Activated T-helper 1 cell treated with anti-CD3 and anti-CD28 coated beads, Interleukin-12 subunit alpha, Interleukin-12 subunit beta, Interleukin-2, Interleukin-4 antibody, amounts not matched to agents 30 ng/mL and 10 ng/mL and 1 ng/mL, durations not matched to agents 14 hours and 24 hours and 36 hours (primary cell): ENCODE data around the gene SH3RF3. TPM values are rescaled to one million over a fixed set of nuclear protein-coding genes. Genes with fewer than 3 reads are reported as not detected.
"Not testable (repeated sequence)": the region's sequence is repeated elsewhere in the genome, so short reads cannot be mapped to it uniquely, and the experiment has no call there.

ENCODE experiments used
- DNase-seq: peaks from one replicate; pipeline ENCODE4 v3.0.0; 2021; ENCODE audit warnings: low spot score
- H3K27ac Mint-ChIP-seq: one replicate; pipeline ENCODE4 v1.8.0; 2021; ENCODE audit warnings: mild to moderate bottlenecking, mixed read lengths
- H3K27me3 Mint-ChIP-seq: one replicate; pipeline ENCODE4 v1.8.0; 2022; ENCODE audit warnings: mild to moderate bottlenecking, moderate library complexity, mixed read lengths; ENCODE audit not compliant: insufficient read depth
- H3K36me3 Mint-ChIP-seq: one replicate; pipeline ENCODE4 v1.8.0; 2021; ENCODE audit warnings: low read depth, mixed read lengths
- H3K4me1 Mint-ChIP-seq: one replicate; pipeline ENCODE4 v1.8.0; 2021; ENCODE audit warnings: low read depth, mixed read lengths
- H3K4me3 Mint-ChIP-seq: one replicate; pipeline ENCODE4 v1.8.0; 2021; ENCODE audit warnings: mild to moderate bottlenecking, moderate library complexity, mixed read lengths
- H3K9me3 Mint-ChIP-seq: one replicate; pipeline ENCODE4 v1.8.0; 2021; ENCODE audit warnings: mixed read lengths
- intact Hi-C: fragments of 100-400 bp; cut with micrococcal nuclease; formaldehyde crosslinking; loops from one replicate; pipeline ENCODE4 v1.15.1; 2024
- total RNA-seq: library from RNA; stranded (reverse); gene quantifications from 2 replicates; pipeline ENCODE4 v1.2.3, GENCODE V29; 2022

SH3RF3 gene
- total RNA-seq, 1 donor from 2014 or later: 0.39 TPM

GRCh38 chr2:109094144-109094543, 34.9 kb upstream of the SH3RF3 start:
- no peaks in the 10 kb centered on the region for H3K36me3 Mint-ChIP-seq
- no peak overlapping the region for H3K4me3 Mint-ChIP-seq
- H3K27ac Mint-ChIP-seq: no peak overlapping the region
- H3K27me3 Mint-ChIP-seq: peaks cover 7% of the 10 kb centered on the region
- no peaks in the 10 kb centered on the region for H3K4me1 Mint-ChIP-seq
- intact Hi-C loops: no loop called here
- peaks cover 10% of the 10 kb centered on the region for H3K9me3 Mint-ChIP-seq
- no peak for DNase-seq

GRCh38 chr2:109098251-109098920, 30.6 kb upstream of the SH3RF3 start:
- no peak overlapping the region for H3K4me3 Mint-ChIP-seq
- H3K36me3 Mint-ChIP-seq: no peaks in the 10 kb centered on the region
- peaks cover 6% of the 10 kb centered on the region for H3K4me1 Mint-ChIP-seq
- H3K27ac Mint-ChIP-seq: no peak overlapping the region
- no peak for DNase-seq
- intact Hi-C loops: no loop called here
- H3K27me3 Mint-ChIP-seq: peaks cover 17% of the 10 kb centered on the region
- peaks cover 10% of the 10 kb centered on the region for H3K9me3 Mint-ChIP-seq

- peaks cover 6% of the 10 kb centered on the region for H3K4me1 Mint-ChIP-seq
- DNase-seq: no peak
- H3K27me3 Mint-ChIP-seq: peaks cover 16% of the 10 kb centered on the region
- peaks cover 6% of the 10 kb centered on the region for H3K9me3 Mint-ChIP-seq
- H3K36me3 Mint-ChIP-seq: no peaks in the 10 kb centered on the region
- intact Hi-C loops: no loop called here
- H3K4me3 Mint-ChIP-seq: no peak overlapping the region
- no peak overlapping the region for H3K27ac Mint-ChIP-seq
Measured at GRCh38 chr2:109098921-109099273, 30.1 kb upstream of the SH3RF3 start.

DNA sequence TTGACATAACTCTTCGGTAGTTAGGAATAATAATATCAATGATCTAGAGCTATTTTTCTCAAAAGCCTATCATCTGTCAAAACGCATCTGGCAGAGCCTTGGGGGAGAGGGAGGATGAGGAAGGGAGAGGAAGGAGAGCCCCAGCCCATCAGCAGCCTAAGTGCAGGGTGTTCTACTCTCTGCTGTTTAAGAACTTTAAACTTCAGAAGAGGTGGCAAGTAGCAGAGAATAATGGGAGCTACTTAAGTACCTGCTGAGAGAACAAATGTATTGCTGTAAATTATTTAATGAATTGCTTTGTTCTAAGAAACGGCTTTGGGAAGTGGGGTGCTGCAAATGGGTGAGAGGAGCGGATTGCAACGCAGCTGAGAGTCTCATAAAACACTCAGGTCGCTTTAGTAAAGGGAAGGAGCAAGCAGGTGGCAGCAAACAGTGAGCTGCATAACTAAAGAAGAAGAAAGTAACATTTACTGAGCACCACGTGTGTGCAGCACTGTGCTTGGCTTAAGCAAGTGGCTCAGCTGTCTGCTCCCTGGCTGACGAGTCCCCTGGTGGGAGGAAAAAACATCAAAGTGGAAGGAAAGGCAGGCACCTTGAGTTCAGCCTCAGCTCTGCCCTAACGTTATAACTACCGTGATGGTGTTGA, 26.3 kb upstream of the SH3RF3 start:
- no peak overlapping the region for H3K4me3 Mint-ChIP-seq
- no peak for DNase-seq
- H3K27me3 Mint-ChIP-seq: peaks cover 19% of the 10 kb centered on the region
- intact Hi-C loops: no loop called here
- H3K27ac Mint-ChIP-seq: no peak overlapping the region
- no peaks in the 10 kb centered on the region for H3K9me3 Mint-ChIP-seq
- H3K4me1 Mint-ChIP-seq: peaks cover 6% of the 10 kb centered on the region
- H3K36me3 Mint-ChIP-seq: no peaks in the 10 kb centered on the region

- H3K9me3 Mint-ChIP-seq: no peaks in the 10 kb centered on the region
- H3K27me3 Mint-ChIP-seq: peaks cover 16% of the 10 kb centered on the region
- intact Hi-C loops: no loop called here
- H3K4me3 Mint-ChIP-seq: no peak overlapping the region
- peaks cover 6% of the 10 kb centered on the region for H3K4me1 Mint-ChIP-seq
- no peaks in the 10 kb centered on the region for H3K36me3 Mint-ChIP-seq
- no peak overlapping the region for H3K27ac Mint-ChIP-seq
- DNase-seq: no peak
Measured at GRCh38 chr2:109105113-109105512, 23.9 kb upstream of the SH3RF3 start.

DNA sequence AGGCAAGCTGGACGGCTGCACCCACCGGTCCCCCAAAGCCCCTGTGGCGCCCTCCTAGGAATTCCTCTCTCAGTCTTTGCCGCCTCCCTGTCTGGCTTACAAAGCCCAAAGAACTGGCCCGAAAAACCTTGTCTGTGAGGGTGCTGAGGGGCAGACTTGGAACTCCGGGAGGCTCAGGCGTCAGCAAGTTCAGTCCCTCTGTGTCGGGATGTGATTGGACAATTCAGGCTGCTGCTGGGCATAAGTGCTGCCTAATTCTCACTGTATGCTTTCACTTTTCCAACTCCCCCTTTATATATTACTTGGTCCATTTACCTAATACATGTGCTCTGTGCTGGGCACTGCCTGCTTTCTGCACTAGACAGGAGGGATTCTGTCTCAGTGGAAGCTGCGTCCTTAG, 20.3 kb upstream of the SH3RF3 start:
- intact Hi-C loops: no loop called here
- H3K9me3 Mint-ChIP-seq: no peaks in the 10 kb centered on the region

DNA sequence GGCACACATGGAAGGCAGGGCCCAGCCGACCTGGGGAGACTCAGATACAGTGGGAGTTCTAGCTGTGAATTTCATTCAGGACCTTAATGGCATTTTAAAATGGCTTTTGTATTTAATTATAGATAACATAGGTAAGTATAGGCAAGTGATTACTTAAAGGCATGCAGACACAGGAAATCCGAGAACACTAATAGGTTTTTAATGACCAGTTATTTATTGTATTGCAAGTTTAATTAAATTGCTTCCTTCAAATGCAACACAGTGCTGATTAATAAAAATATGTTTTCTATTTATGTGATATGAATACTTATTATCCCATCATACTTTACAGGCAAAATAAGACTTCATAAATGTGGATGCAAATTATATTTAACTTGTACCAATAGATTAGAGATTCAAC, 19.7 kb upstream of the SH3RF3 start:
- Mint-ChIP-seq H3K36me3 (no peaks in the 10 kb centered on the region), H3K27ac (no peak overlapping the region), H3K27me3 (peaks cover 5% of the 10 kb centered on the region), H3K4me1 (no peaks in the 10 kb centered on the region), H3K4me3 (no peak overlapping the region), H3K9me3 (no peaks in the 10 kb centered on the region)
- intact Hi-C loops: no loop called here
- DNase-seq: no peak

More for the DNA sequence above, 20.3 kb upstream of the SH3RF3 start:
- DNase-seq: no peak
- Mint-ChIP-seq H3K36me3 (no peaks in the 10 kb centered on the region), H3K4me1 (no peaks in the 10 kb centered on the region), H3K4me3 (no peak overlapping the region), H3K27me3 (peaks cover 5% of the 10 kb centered on the region), H3K27ac (no peak overlapping the region)

DNA sequence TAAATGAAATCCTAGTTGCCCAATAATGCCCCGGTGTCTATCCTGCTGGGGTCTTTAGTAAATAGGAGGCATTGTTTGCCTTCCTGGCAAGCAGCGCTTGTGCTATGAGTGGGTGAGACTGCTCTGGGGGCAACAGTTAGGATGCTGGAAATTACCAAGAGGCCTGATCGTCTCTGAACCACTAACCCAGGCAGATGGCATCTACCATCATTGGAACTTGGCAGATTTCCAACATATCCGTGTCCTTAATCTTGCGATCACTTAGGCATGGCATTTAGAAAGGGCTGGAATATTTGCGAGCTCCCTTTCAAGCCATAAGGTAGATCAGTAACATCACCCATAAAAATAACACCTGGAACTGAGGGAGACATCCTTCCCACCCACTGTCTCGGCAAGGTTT, 18.8 kb upstream of the SH3RF3 start:
- intact Hi-C loops: no loop called here
- DNase-seq: no peak
- no peak overlapping the region for H3K27ac Mint-ChIP-seq

DNA sequence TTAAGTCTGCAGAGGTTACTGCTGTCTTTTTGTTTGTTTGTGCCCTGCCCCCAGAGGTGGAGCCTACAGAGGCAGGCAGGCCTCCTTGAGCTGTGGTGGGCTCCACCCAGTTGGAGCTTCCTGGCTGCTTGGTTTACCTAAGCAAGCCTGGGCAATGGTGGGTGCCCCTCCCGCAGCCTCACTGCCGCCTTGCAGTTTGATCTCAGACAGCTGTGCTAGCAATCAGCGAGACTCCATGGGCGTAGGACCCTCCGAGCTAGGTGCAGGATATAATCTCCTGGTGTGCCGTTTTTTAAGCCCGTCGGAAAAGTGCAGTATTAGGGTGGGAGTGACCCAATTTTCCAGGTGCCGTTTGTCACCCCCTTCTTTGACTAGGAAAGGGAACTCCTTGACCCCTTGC, 11.8 kb upstream of the SH3RF3 start:
- H3K27me3 Mint-ChIP-seq: peaks cover 27% of the 10 kb centered on the region
- H3K27ac Mint-ChIP-seq, DNase-seq, H3K36me3 Mint-ChIP-seq, H3K9me3 Mint-ChIP-seq, H3K4me3 Mint-ChIP-seq, H3K4me1 Mint-ChIP-seq, intact Hi-C loops: not testable (repeated sequence)

More for the DNA sequence above, 18.8 kb upstream of the SH3RF3 start:
- Mint-ChIP-seq H3K4me1 (no peaks in the 10 kb centered on the region), H3K27me3 (peaks cover 8% of the 10 kb centered on the region), H3K4me3 (no peak overlapping the region), H3K36me3 (no peaks in the 10 kb centered on the region), H3K9me3 (no peaks in the 10 kb centered on the region)

- no peaks in the 10 kb centered on the region for H3K36me3 Mint-ChIP-seq
- intact Hi-C loops: no loop called here
- no peak overlapping the region for H3K27ac Mint-ChIP-seq
- no peak for DNase-seq
- no peaks in the 10 kb centered on the region for H3K9me3 Mint-ChIP-seq
- H3K4me1 Mint-ChIP-seq: no peaks in the 10 kb centered on the region
- no peak overlapping the region for H3K4me3 Mint-ChIP-seq
- peaks cover 27% of the 10 kb centered on the region for H3K27me3 Mint-ChIP-seq
Measured at GRCh38 chr2:109117780-109118179, 11.2 kb upstream of the SH3RF3 start.

DNA sequence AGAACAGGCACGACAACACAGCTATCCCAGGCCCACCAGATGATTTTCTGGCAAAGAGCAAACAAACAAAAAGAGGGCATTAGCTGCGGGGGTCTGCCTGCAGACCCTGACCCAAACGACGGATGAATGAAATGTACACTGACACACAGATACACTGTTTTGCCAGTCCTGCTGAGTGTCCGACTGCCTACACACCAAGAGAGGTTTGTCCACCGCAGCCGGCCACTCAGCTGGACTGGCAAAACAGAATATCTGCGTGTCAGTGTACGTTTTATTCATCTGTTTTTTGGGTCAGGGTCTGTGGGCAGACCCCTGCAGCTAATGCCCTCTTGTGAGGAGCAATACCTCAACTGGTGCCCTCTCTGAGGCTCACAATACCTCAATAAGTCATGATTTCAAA, 10.7 kb upstream of the SH3RF3 start:
- Mint-ChIP-seq H3K27ac (no peak overlapping the region), H3K27me3 (peaks cover 28% of the 10 kb centered on the region), H3K4me1 (no peaks in the 10 kb centered on the region), H3K36me3 (no peaks in the 10 kb centered on the region), H3K9me3 (no peaks in the 10 kb centered on the region), H3K4me3 (no peak overlapping the region)
- intact Hi-C loops: no loop called here
- DNase-seq: no peak

DNA sequence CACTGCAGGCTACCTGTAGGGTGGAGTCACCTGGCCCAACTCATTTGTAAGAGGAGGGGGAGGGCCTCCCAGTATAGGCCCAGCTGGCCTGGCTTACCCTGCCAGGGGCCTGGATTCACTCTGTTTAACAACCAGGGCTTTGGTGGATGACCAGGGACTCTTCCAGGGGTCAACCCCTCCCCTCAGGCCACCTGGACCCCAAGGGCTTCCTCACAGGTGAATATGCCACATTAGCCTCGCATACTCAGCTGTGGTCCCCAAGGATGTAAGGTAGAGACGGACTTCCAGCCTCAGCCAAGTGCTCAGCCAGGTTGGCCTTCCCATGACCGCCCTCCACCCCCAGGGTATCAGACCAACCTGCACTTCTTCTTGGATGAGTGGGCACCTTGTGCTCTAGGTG, 8.8 kb upstream of the SH3RF3 start:
- no peak for DNase-seq
- Mint-ChIP-seq H3K27ac (no peak overlapping the region), H3K27me3 (peaks cover 28% of the 10 kb centered on the region), H3K4me3 (no peak overlapping the region), H3K9me3 (no peaks in the 10 kb centered on the region), H3K4me1 (no peaks in the 10 kb centered on the region), H3K36me3 (no peaks in the 10 kb centered on the region)
- intact Hi-C loops: no loop called here

GRCh38 chr2:109120686-109121085, 8.3 kb upstream of the SH3RF3 start:
- peaks cover 33% of the 10 kb centered on the region for H3K27me3 Mint-ChIP-seq
- H3K4me3 Mint-ChIP-seq, H3K9me3 Mint-ChIP-seq, H3K36me3 Mint-ChIP-seq, DNase-seq, intact Hi-C loops, H3K4me1 Mint-ChIP-seq, H3K27ac Mint-ChIP-seq: not testable (repeated sequence)
